H1 (cell line): ENCODE measurements around the gene USP12. TPM values are rescaled to one million over a fixed set of nuclear protein-coding genes. Genes with fewer than 3 reads are reported as not detected.

Source experiments
- BRCA1 ChIP-seq: IDR thresholded peaks from 2 replicates; pipeline ENCODE4 v1.6.1; 2012; ENCODE audit warnings: low read depth, low read length, improper control_type of control experiment
- JUN ChIP-seq: IDR thresholded peaks from 2 replicates; pipeline ENCODE4 v1.6.1; 2011; ENCODE audit warnings: low read depth, mild to moderate bottlenecking, improper control_type of control experiment, low read length
- NRF1 ChIP-seq: IDR thresholded peaks from 2 replicates; pipeline ENCODE4 v1.6.1; 2011; ENCODE audit warnings: mild to moderate bottlenecking, low read depth, low read length, improper control_type of control experiment
- POLR2AphosphoS5 ChIP-seq: IDR thresholded peaks from 2 replicates; pipeline ENCODE4 v1.6.1; 2011; ENCODE audit warnings: low read depth, low read length
- RFX5 ChIP-seq: IDR thresholded peaks from 2 replicates; pipeline ENCODE4 v1.6.1; 2011; ENCODE audit warnings: low read depth, low read length, improper control_type of control experiment, borderline replicate concordance
- polyA plus RNA-seq, 7 experiments: library from polyadenylated mRNA; depleted of rRNA in 3 of 7; stranded (reverse) in 5 of 7; unstranded in 2 of 7; fragments of >200 nt in 5 of 7; fragments of 200-250 nt in 2 of 7; gene quantifications; 1 replicate in 5 of 7; 2 replicates in 1 of 7; 4 replicates in 1 of 7; pipeline versions ENCODE4 v1.2.1 to v1.2.3, GENCODE V29; 2011 to 2013; ENCODE audit warnings: missing spikeins in 2 of 7, mixed read lengths in 2 of 7
- total RNA-seq: library from RNA; stranded (reverse); fragmentation: NEBNext Ultra II Directional; extraction: Animal tissue kit (Norgen Biotek cat#: 25700); gene quantifications from 2 replicates; pipeline ENCODE4 v1.2.1, GENCODE V29; 2021
- TF ChIP-seq, protein P1 (sequence below): IDR thresholded peaks from 2 replicates; pipeline ENCODE4 v1.6.1; 2011; ENCODE audit warnings: low read length, improper control_type of control experiment

USP12 gene
- total and polyA plus RNA-seq, 2 of the 8 experiments (the other 6 are each of a cell fraction or from before 2014, with no cell fraction given): 4.0 to 30.0 TPM

DNA sequence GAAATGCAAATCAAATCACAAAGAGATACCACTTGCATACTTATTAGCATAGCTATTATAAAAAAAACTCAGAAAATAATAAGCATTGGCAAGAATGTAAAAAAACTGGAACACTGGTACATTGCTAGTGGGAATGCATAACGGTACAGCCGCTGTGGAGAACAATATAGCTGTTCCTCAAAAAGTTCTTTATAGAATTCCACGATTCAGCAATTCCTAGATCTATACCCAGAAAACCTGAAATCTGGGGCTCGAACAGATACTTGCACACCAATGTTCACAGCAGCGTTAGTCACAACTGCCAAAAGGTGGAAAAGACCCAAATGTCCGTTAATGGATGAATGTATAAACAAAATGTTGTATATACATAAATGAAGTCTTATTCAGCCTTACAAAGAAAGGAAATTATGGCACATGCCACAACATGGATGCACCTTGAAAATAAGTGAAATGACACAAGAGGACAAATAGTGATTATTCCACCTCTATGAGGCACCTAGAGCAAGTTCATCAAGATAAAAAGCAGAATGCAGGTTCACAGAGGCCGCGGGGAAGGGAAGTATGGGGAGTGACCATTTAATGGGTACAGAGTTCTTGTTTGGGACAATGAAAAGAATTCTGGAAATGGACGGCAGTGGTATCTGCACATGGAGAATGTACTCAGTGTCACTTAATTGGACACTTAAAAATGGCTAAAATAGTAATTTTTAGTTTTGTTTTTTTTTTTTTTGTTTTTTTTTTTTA lies 107.2 kb downstream of the USP12 start (continued):
- TF ChIP-seq RFX5 (no peak), POLR2AphosphoS5 (no peak), NRF1 (no peak), BRCA1 (no peak), JUN (no peak)
- TF ChIP-seq, protein P1, sequence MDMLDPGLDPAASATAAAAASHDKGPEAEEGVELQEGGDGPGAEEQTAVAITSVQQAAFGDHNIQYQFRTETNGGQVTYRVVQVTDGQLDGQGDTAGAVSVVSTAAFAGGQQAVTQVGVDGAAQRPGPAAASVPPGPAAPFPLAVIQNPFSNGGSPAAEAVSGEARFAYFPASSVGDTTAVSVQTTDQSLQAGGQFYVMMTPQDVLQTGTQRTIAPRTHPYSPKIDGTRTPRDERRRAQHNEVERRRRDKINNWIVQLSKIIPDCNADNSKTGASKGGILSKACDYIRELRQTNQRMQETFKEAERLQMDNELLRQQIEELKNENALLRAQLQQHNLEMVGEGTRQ: no peak
- TF ChIP-seq, all 59 proteins: peak for 0
